GM21447 (cell line): Measurements from ENCODE around the gene C7orf33.

Experiments
- ATAC-seq: cut with Tn5 transposase; IDR thresholded peaks from one replicate; pipeline ENCODE4 v1.9.1; 2021; ENCODE audit not compliant: unreplicated experiment

The C7orf33 gene

DNA sequence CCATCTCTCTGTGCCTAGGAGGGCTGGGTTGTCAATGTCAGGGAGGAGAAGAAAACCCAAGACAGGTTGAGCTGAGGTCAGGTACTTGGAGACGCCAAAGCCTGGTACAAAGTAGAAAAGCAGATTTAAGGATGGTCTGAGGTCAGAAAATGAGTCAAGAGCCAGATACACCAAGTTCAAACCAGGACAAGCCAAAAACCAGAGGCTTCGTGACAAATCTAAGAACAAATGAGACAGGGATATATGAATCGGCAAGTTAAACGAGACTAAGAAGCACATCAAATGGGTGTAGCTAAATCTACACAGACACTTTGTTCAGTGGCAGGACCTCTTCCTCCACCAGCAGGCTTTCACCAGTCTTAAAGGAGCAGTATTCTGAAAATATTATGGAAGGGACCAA is 34.2 kb downstream of the C7orf33 start:
- no peak for ATAC-seq

DNA sequence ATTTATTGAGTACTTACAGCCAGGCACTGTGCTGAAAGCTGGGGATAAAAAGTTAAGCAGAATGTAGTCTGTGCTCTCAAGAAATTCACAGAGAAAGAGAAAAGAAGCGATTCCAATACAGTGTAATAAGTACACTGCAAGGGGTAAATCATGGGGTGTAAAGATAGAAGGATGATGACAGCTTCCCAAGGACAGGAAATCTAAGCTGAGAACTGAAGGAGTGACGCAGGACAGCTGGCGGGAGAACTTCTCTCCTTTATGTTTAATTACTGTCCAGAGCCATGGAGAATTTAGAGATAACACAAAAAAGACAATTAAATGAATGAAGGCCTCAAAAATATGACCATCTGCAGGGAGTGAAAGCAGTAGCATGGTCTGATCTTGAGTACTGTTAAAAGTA is 34.8 kb downstream of the C7orf33 start:
- no peak for ATAC-seq

DNA sequence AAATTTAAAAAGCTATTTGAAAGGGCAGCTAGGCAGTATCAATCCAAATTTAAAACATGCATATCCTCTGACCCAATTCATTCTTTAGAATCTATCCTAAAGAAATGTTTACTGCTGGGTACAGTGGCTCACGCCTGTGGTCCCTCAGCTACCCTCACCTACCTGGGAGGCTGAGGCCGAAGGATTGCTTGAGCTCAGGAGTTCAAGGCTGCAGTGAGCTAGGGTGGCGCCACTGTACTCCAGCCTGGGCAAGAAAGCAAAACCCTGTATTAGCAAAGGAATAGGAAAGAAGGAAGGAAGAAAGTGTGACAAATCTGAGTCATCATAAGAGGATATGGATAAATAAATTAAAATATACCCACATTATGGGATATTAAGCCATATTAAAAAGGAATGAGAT is 36.3 kb downstream of the C7orf33 start:
- ATAC-seq: no peak

DNA sequence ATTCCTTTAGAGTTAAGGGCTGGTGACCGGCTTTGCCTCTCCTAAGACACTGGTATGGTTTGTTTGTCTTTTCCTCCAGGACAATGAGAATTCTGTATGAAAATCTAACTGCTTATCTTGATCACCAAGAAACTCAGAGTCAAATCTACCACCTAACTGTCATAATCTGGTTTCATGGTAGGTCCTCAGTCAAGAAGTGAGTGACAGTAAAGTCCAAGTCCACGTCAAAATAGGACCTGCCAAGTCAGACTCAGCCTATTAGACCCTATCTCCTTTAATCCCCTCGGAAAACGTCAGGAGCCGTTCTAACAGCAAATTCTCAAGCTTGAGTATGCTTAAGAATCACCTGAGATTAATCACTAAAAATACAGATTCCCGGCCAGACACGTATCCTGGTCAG is 37.4 kb downstream of the C7orf33 start:
- no peak for ATAC-seq

DNA sequence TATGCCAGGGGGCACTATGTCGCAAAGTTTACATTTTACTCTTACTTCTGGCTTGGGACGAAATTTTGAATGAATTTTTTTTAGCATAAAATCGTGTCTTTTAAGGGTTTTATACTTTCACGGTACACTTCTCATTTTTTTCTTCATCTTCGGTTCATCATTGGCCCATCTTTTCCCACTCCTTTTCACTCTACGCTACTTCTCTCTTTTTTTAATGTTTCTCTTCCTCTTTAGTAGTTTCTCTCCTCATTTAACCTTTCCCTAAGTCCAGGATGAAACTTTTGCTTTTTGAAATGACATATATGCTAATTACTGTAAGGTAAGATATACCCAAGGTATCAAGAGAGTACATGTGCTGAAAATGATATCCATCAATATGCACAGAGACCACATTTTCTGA is 39.5 kb downstream of the C7orf33 start:
- no peak for ATAC-seq

DNA sequence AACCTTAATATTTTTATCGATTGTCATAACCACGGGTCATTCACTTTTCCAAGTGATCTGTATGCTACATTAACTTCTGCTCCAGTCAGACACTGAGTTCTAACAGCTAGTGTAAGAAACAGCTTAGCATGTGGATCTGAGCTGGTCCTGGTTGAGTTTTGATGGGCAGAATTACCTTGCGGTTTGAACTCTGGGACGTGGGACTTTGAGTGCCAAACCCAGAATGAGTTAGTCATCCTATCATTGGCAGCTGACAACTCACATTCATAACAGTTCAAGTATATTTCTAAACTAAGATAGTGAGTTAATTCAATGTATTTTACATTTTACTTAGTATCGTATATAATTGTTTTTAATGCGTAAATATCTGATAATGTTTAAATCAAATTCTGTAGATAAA is 43.2 kb downstream of the C7orf33 start:
- ATAC-seq: no peak

DNA sequence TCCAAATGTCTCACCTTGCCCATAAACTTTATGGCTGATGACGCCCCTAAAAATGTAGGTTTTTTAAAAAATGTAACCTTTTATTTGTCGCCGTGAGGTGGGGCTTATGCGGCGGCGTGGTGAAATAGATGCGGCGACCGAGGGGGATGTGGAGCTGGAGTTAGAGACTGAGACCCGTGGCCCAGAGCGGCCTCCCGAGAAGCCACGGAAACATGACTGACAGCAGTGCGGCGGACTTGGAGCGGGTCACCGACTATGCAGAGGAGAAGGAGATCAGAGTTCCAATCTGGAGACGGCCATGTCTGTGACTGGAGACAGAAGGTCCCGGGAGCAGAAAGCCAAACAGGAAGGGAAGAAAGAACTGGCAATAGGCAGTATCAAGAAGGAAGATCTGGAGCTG is 46.5 kb downstream of the C7orf33 start:
- ATAC-seq: no peak

DNA sequence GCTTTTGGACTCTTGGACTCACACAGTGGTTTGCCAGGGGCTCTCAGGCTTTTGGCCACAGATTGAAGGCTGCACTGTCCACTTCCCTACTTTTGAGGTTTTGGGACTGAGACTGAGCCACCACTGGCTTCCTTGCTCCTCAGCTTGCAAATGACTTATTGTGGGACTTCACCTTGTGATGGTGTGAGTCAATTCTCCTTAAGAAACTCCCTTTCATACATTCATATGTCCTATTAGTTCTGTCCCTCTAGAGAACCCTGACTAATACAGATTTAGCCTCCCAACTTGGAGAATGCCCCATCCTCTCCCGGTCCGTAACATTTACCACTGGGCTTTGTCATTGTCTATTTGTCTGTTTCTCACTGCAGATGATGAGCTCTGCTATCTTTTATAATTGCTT is 55.3 kb downstream of the C7orf33 start:
- no peak for ATAC-seq

DNA sequence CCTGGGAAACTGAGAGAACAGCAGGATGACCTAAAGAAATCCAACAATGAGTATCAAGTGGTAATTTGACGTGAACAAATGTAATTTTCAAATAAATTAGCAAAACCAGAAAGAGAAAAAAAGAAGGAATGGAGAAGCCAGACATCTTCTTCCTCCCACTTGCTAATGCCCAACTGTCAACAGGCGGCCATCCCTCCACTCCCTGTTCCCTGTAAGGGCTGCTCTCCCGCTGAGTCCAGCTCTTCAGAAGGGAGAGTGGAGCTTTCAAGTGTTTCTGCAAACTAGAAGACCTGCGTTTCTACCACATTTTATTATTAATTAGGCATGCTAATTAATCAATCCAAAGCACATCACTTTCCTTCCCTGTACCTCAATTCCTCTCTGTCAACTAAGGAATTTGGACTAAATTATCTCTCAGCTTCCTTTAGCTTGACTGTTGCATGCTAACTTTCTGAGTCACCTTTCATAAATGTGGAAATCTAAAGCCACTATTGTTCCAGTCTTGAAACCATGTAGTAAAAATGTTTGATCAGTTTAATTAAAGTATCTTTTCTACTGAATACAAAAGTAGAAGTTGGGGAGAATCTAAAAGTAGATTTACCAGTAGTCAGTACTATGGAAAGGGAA is 59.8 kb downstream of the C7orf33 start:
- no peak for ATAC-seq

DNA sequence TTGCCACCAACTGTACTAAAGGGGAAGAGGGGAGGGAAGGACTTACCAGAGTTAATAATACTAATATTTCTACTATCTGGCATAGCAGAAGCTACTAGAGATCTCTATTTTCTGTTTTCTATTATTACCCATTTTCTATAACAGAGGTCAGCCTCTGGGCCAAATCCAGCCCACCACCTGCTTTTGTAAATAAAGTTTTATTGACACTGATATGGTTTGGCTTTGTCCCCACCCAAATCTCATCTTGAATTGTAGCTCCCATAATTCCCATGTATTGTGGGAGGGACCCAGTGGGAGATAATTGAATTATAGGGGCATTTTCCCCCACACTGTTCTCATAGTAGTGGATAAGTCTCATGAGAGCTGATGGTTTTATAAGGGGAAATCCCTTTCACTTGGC is 62.2 kb downstream of the C7orf33 start:
- ATAC-seq: no peak

DNA sequence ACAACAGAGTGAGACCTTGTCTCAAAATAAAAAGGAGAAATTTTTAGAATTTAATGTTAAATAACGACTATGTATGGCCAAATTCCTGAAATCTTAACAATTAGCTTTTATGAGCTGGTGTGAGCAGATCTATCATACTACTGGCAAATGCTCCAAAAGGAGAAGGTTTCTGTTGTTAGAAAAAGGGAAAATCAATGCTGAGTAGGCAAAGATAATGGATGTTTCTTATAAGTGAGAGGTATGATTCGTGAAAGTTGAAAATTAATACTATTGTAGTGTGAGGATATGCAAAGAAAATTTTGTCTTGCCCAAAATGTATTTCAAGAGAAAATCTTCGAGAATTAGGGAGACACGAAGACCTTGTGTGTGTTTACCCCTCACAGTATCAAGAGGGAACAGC is 67.4 kb downstream of the C7orf33 start:
- no peak for ATAC-seq

DNA sequence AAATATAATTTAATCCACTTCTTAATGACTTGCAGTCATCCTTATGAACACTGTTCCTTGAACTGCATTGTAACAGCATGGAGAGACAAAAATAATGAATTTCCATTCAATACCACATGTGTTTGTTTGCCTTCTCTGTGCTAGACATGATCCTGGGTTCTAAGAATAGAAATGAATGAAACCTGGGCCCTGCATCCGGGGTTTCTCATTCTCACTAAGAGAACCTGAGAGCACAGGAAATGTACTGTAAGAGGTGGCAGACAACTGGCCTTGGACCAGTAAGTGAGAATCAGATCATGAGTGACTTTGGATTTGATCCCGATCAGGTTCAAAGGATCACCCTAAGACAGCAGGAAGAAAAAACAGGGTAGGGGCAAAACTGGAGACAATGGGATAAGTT is 70.9 kb downstream of the C7orf33 start:
- no peak for ATAC-seq

DNA sequence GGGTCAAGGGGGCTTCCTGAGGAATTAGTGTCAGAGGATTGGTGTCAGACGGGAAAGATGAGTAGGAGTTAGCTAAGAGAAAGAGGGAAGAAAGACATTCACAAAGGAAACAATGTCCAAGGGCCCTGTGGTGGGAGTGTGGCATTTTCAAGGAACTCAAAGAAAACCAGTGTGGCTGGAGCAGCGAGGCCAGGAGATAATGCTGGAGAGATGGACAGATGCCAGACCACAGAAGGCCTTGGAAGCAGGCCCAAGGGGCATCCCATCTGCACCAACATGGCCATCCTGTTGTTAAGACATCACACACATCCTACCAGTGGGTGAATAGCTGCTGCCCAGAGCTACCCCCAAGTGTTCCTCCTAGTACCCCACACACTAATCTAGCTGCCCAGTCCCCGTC is 72.1 kb downstream of the C7orf33 start:
- ATAC-seq: no peak

DNA sequence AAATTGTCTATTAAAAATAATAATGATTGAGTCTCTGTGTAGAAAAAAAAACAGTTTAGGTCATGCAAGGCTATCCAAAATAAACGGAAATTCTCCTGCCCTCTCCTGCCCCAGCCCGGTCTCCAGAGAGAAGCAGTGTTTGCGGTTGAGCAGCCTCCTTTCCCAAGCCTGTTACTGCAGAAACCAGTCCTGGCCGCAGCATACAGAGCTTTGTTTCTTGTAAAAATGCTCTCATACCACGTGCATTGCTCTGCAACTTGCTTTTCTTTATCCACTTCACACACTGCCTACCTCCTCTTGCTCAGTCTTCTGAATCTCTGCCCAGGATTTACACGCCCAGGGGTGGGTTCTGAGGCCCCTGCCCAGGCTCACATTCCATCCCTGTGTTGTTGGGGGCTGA is 73.8 kb downstream of the C7orf33 start:
- ATAC-seq: no peak

DNA sequence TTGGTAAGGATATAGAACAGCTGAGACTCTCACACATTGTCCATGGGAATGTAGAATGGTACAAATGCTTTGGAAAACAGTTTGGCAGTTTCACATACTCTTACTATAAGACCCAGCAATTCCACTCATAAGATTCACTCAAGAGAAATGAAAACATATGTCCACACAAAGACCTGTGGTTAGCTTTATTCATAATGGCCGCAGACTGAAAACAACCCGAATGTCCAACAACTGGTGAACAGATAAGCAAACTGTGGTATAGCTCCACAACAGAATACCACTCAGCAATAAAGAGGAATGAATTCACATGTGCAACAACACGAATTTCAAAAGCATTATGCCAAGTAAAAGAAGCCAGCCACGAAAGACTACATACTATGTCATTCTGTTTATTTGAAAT is 74.7 kb downstream of the C7orf33 start:
- ATAC-seq: no peak
